ES-I3 (cell line): ENCODE results near the gene ELAPOR1.

ENCODE experiments used
- H3K36me3 ChIP-seq: 2 replicates; pipeline ENCODE4 v1.6.1; 2013; ENCODE audit warnings: mild to moderate bottlenecking, low read length, control low read depth, moderate library complexity; ENCODE audit not compliant: insufficient read depth
- H3K4me1 ChIP-seq: 2 replicates; pipeline ENCODE4 v1.6.1; 2013; ENCODE audit warnings: mild to moderate bottlenecking, control low read depth, low read length; ENCODE audit not compliant: insufficient read depth
- H3K9ac ChIP-seq: 2 replicates; pipeline ENCODE4 v1.6.1; 2013; ENCODE audit warnings: low read depth, mild to moderate bottlenecking, low read length, moderate library complexity
- H3K9me3 ChIP-seq: 2 replicates; pipeline ENCODE4 v1.6.1; 2013; ENCODE audit warnings: mild to moderate bottlenecking, low read length, moderate library complexity; ENCODE audit not compliant: control insufficient read depth, insufficient read depth

Gene ELAPOR1

DNA sequence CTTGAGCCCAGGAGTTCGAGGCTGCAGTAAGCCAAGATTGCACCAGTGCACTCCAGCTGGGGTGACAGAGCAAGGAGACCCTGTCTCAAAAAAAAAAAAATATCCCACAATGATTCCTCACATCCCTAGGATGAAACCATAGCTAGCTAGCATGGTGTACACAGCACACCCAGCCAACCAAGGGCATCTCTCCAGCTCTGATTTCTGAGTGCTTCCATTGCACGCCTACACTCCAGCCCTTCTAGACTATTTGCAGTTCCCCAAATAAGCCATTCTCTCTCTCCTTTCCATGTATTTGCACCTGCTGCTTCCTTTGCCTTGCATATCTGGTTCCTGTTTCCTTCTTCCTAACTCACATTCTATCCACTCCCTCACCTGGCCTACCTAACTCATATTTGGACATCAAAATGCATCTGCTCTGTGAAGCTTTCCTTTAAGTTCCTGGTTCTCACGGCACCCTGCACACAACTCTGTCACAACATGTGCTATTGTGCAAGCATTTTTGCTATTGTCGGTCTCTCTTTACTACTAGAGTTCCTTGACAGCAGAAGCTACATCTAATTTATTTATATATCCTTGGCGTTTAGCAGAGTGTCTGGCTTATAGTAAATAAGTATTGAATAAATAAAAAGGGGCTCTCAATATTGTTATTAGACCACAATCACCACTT is 2.4 kb upstream of the ELAPOR1 start:
- Histone ChIP-seq H3K36me3 (no peaks in the 10 kb centered on the region), H3K9me3 (no peaks in the 10 kb centered on the region)

GRCh38 chr1:109112056-109112651 is 1.8 kb upstream of the ELAPOR1 start:
- H3K4me1 ChIP-seq, result no peaks in the 10 kb centered on the region
- H3K36me3 ChIP-seq, result no peaks in the 10 kb centered on the region
- no peak overlapping the region for H3K9ac ChIP-seq
- H3K9me3 ChIP-seq, result no peaks in the 10 kb centered on the region

More for the DNA sequence above, 2.4 kb upstream of the ELAPOR1 start:
- Histone ChIP-seq H3K4me1 (no peaks in the 10 kb centered on the region), H3K9ac (no peak overlapping the region)

GRCh38 chr1:109112652-109113285 is 1.1 kb upstream of the ELAPOR1 start:
- H3K9ac ChIP-seq, result peak overlapping the region; percentile 46; the same call in 1 of the 2 replicates
- H3K36me3 ChIP-seq, result no peaks in the 10 kb centered on the region
- H3K9me3 ChIP-seq, result no peaks in the 10 kb centered on the region
- no peaks in the 10 kb centered on the region for H3K4me1 ChIP-seq

DNA sequence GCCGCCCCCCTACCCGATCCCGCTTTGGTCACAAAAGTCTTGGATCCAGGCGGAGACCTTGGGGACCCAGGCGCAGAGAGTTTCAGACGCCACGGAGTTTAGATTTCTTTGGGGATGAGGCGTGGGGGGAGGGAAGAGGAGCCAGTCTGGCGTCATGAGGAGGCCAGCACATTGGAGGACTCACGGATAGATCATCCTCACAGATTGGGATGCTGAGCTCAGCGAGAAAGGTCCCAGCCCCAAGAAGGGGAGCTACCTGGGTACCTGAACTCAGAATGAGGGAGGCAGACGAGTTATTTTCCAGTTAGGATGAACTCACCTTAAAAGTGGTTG is 393 bp downstream of the ELAPOR1 start:
- Histone ChIP-seq H3K9me3 (no peaks in the 10 kb centered on the region), H3K4me1 (no peaks in the 10 kb centered on the region), H3K9ac (peak overlapping the region; percentile 46; the same call in 1 of the 2 replicates), H3K36me3 (no peaks in the 10 kb centered on the region)

DNA sequence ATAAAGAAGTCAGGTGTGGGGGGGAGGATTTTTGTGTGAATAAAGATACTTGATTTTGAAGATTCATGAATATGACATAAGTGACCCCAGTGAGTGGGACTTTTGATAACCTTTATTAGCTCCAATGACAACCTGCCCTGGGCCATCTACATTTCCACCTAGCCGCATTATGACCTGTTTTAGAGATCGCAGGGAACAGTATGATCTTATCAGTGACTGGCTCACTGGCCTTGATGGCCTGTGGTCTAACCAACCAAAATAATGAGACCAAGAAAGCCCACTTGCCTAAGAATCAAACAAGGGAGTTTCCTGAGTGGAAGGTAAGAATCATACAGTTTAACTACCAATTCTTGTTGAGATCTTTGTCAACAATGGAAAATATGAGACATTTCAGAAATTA is 1.8 kb downstream of the ELAPOR1 start:
- H3K9me3 ChIP-seq, result no peaks in the 10 kb centered on the region
- no peaks in the 10 kb centered on the region for H3K4me1 ChIP-seq
- H3K36me3 ChIP-seq, result no peaks in the 10 kb centered on the region
- no peak overlapping the region for H3K9ac ChIP-seq

GRCh38 chr1:109116286-109116685 is 2.4 kb downstream of the ELAPOR1 start:
- Histone ChIP-seq H3K9me3 (no peaks in the 10 kb centered on the region), H3K36me3 (no peaks in the 10 kb centered on the region), H3K9ac (no peak overlapping the region), H3K4me1 (no peaks in the 10 kb centered on the region)

DNA sequence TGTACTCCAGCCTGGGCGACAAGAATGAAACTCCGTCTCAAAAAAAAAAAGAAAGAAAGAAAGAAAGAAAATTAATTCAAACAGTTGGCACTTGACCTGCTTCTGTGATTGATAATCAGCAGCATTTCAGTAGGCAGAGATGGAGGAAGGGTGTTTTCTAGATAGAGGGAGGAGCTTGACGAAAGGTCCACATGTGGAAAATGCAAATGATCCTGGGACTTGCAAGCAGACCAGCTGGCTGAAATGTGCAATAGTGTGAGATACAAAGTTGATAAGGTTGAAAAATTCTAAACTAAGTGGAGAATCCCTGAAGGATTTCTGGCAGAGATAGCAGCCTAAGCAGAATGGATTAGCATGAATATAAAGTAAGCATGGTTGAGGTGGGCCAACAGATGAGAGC is 4.2 kb downstream of the ELAPOR1 start:
- Histone ChIP-seq H3K36me3 (no peaks in the 10 kb centered on the region), H3K9ac (no peak overlapping the region), H3K9me3 (no peaks in the 10 kb centered on the region), H3K4me1 (no peaks in the 10 kb centered on the region)

DNA sequence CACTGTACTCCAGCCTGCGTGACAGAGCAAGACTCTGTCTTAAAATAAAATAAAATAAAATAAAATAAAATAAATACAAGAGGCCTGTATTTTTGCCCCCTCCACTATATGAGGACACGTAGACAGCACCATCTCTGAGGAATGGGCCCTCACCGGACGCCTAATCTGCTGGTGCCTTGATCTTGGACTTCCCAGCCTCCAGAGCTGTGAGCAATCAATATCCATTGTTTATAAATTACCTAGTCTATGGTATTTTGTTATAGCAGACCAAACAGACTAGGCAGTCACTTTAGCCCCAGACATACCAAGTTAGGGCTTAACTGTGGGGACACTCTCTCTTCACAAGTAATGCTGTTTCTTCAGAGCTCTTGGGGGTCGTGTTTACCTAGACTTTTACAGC is 6.4 kb downstream of the ELAPOR1 start:
- Histone ChIP-seq H3K9me3 (no peaks in the 10 kb centered on the region), H3K4me1 (no peaks in the 10 kb centered on the region), H3K9ac (no peak overlapping the region), H3K36me3 (no peaks in the 10 kb centered on the region)

GRCh38 chr1:109131059-109131458 is 17.1 kb downstream of the ELAPOR1 start:
- Histone ChIP-seq H3K9me3 (no peaks in the 10 kb centered on the region), H3K36me3 (no peaks in the 10 kb centered on the region), H3K9ac (no peak overlapping the region), H3K4me1 (no peaks in the 10 kb centered on the region)

- no peaks in the 10 kb centered on the region for H3K36me3 ChIP-seq
- H3K4me1 ChIP-seq, result no peaks in the 10 kb centered on the region
- no peak overlapping the region for H3K9ac ChIP-seq
- no peaks in the 10 kb centered on the region for H3K9me3 ChIP-seq
Observed at GRCh38 chr1:109131800-109132199, 17.9 kb downstream of the ELAPOR1 start.

DNA sequence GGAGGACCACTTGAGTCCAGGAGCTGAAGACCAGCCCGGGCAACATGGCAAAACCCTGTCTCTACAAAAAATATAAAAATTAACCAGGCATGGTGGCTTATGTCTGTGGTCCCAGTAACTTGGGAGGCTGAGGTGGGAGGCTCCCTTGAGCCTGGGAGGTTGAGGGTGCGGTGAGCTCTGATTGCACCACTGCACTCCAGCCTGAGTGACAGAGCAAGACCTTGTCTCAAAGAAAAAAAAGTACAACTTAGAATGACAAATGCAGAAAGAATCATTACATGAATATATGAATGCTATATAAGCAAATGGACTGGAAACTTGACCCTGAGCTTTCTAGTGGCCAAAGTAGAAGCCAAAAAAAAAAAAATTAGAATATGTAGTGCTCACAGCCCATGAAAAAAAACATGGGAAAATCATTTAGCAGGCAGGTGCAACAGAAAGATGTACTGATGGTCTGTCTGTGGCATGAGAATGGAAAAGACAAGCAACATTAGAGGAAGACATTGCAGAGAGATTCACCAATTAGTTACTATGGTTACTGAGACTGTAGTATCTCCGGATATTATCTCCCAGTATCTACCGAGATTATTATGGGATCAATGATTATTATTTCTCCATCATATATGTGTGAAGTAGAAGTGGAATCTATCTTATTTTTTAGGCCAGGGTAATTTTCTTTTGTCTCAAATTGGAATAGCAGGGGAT is 19.2 kb downstream of the ELAPOR1 start:
- no peaks in the 10 kb centered on the region for H3K4me1 ChIP-seq
- H3K9me3 ChIP-seq, result no peaks in the 10 kb centered on the region
- H3K36me3 ChIP-seq, result no peaks in the 10 kb centered on the region
- H3K9ac ChIP-seq, result no peak overlapping the region

DNA sequence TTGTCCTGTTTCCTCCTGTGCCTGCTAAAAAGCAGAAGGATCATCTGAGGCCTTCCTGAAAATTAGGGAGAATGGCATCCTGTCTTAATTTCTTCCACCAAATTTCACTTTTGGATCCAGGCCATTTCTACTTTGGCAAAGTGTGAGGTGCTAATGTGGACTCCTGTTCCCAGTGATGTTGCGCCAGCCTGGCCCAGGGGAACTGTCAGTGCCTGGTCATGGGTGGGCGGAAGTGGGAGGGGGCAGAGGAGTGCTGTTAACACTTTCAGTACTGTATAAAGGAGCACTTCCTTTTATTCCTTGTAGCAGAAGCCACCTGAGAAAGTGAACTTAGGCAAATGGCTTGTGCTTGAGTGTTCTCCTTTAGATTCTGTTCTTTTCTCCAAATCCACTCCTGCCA is 19.9 kb downstream of the ELAPOR1 start:
- no peaks in the 10 kb centered on the region for H3K36me3 ChIP-seq
- H3K9me3 ChIP-seq, result no peaks in the 10 kb centered on the region
- H3K9ac ChIP-seq, result no peak overlapping the region
- no peaks in the 10 kb centered on the region for H3K4me1 ChIP-seq

DNA sequence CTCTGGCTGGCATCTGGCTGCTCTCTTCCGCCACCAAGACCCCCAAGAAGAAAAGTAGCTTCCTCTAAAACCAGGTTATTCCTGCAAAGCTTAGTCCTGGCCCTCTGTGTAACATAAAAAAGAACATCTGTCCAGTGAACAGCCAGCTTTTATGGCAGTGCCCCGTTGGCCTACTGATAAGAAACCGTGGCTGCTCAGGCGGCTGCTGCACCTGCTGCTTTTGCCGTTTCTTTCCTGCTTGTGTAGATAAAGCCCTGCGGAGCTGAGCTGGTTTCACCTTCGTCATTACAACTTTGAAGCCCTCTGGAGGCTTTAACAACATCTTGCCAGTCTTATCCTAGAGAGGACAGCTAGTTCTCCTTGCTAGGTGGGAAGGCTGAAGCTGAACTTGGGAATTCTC is 20.5 kb downstream of the ELAPOR1 start:
- no peak overlapping the region for H3K9ac ChIP-seq
- no peaks in the 10 kb centered on the region for H3K36me3 ChIP-seq
- H3K4me1 ChIP-seq, result no peaks in the 10 kb centered on the region
- H3K9me3 ChIP-seq, result no peaks in the 10 kb centered on the region

DNA sequence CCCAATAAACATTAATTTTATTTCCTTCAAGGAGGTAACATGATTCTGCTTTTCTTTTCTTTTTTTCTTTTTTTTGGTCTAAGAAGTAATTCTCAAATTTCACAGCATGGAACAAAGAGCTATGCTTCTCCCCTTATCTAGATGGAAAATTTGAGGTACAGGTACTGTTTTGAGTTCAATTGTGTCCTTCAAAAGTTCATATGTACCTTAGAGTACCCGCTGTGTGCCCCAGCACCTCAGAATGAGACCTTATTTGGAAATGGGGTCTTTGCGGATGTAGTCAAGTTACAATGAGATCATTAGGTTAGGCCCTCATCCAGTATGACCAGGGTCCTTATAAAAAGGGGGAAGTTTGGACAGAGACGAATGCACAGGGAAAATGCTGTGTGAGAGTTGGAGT is 22.0 kb downstream of the ELAPOR1 start:
- no peaks in the 10 kb centered on the region for H3K4me1 ChIP-seq
- no peak overlapping the region for H3K9ac ChIP-seq
- no peaks in the 10 kb centered on the region for H3K9me3 ChIP-seq
- H3K36me3 ChIP-seq, result no peaks in the 10 kb centered on the region

DNA sequence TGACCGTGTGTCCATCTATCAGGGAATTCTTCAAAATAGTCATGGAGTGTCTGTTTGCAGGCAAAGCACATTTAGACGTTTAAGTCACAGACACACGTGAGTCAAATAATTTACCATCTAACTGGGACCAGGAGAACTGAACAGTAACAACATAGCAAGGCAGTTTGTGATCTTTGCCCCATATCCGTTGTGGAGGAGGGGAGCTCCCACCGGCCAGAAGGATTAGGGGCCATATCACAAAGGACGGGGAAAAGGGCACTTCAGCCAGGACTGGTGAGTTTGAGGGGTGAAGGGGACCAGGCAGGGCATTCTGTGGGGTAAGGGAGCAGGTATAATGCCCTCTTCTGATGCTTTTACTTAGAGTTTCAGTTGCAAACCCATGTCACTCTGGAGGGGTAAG is 22.9 kb downstream of the ELAPOR1 start:
- Histone ChIP-seq H3K9ac (no peak overlapping the region), H3K36me3 (no peaks in the 10 kb centered on the region), H3K9me3 (no peaks in the 10 kb centered on the region), H3K4me1 (no peaks in the 10 kb centered on the region)
